ENCODE data around the gene CTNND2. TPM values are rescaled to one million over a fixed set of nuclear protein-coding genes. Genes with fewer than 3 reads are reported as not detected.

The CTNND2 gene
- polyA plus RNA-seq, 1 donor from 2014 or later: 67.0 TPM

DNA sequence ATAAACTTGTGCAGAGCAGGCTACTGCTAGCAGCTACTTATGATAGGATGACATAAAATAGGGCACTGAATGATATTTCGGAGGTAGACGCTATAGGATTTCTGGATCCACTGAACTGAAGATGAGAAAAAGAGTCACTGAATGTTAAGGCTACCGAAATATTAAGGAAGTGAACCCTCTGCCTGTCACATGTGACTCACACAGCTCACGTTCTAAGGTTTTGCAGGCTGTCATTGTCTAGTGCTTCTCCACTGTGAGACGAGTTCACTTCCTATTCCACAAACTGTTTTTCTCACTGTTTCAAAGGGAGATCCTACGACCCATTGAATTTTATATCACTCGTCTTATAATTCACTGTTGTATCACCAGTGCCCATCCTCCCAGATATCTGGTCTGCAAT, 100.8 kb downstream of the CTNND2 start:
- H3K9me3 ChIP-seq (ENCODE audit: low read length): no peaks in the 10 kb centered on the region
- no peaks in the 10 kb centered on the region for H4K20me1 ChIP-seq (ENCODE audit: insufficient read depth)
- TF ChIP-seq POLR2AphosphoS5 (IDR thresholded peaks at IDR 0.05): no peak
- TF ChIP-seq EZH2 (IDR thresholded peaks at IDR 0.05; ENCODE audit: borderline replicate concordance, insufficient read depth, low read length, poor library complexity, severe bottlenecking): no peak
- TF ChIP-seq, protein P1, sequence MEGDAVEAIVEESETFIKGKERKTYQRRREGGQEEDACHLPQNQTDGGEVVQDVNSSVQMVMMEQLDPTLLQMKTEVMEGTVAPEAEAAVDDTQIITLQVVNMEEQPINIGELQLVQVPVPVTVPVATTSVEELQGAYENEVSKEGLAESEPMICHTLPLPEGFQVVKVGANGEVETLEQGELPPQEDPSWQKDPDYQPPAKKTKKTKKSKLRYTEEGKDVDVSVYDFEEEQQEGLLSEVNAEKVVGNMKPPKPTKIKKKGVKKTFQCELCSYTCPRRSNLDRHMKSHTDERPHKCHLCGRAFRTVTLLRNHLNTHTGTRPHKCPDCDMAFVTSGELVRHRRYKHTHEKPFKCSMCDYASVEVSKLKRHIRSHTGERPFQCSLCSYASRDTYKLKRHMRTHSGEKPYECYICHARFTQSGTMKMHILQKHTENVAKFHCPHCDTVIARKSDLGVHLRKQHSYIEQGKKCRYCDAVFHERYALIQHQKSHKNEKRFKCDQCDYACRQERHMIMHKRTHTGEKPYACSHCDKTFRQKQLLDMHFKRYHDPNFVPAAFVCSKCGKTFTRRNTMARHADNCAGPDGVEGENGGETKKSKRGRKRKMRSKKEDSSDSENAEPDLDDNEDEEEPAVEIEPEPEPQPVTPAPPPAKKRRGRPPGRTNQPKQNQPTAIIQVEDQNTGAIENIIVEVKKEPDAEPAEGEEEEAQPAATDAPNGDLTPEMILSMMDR (IDR thresholded peaks at IDR 0.05; ENCODE audit: poor library complexity, severe bottlenecking): no peak
- TF ChIP-seq SMC3 (conservative IDR thresholded peaks at IDR 0.05; ENCODE audit: poor library complexity): no peak
- TF ChIP-seq EP300 (conservative IDR thresholded peaks at IDR 0.05; ENCODE audit: poor library complexity, severe bottlenecking): no peak
- TF ChIP-seq TAF1 (IDR thresholded peaks at IDR 0.05; ENCODE audit: low read depth): no peak
- TF ChIP-seq, protein P2, sequence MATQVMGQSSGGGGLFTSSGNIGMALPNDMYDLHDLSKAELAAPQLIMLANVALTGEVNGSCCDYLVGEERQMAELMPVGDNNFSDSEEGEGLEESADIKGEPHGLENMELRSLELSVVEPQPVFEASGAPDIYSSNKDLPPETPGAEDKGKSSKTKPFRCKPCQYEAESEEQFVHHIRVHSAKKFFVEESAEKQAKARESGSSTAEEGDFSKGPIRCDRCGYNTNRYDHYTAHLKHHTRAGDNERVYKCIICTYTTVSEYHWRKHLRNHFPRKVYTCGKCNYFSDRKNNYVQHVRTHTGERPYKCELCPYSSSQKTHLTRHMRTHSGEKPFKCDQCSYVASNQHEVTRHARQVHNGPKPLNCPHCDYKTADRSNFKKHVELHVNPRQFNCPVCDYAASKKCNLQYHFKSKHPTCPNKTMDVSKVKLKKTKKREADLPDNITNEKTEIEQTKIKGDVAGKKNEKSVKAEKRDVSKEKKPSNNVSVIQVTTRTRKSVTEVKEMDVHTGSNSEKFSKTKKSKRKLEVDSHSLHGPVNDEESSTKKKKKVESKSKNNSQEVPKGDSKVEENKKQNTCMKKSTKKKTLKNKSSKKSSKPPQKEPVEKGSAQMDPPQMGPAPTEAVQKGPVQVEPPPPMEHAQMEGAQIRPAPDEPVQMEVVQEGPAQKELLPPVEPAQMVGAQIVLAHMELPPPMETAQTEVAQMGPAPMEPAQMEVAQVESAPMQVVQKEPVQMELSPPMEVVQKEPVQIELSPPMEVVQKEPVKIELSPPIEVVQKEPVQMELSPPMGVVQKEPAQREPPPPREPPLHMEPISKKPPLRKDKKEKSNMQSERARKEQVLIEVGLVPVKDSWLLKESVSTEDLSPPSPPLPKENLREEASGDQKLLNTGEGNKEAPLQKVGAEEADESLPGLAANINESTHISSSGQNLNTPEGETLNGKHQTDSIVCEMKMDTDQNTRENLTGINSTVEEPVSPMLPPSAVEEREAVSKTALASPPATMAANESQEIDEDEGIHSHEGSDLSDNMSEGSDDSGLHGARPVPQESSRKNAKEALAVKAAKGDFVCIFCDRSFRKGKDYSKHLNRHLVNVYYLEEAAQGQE (IDR thresholded peaks at IDR 0.05; ENCODE audit: borderline replicate concordance): no peak
- no peak for TF ChIP-seq RAD21 (conservative IDR thresholded peaks at IDR 0.05)
- TF ChIP-seq MXI1 (conservative IDR thresholded peaks at IDR 0.05; ENCODE audit: poor library complexity, severe bottlenecking): no peak
- no peaks in the 10 kb centered on the region for H3K36me3 ChIP-seq (ENCODE audit: insufficient read depth, low read length)
- no peak overlapping the region for H3K4me3 ChIP-seq (ENCODE audit: low read length)
- H3K27me3 ChIP-seq (ENCODE audit: insufficient read depth, low read depth, low read length): no peaks in the 10 kb centered on the region
- no peaks in the 10 kb centered on the region for H3K9me2 ChIP-seq (ENCODE audit: insufficient read depth, low read length)
- no peak overlapping the region for H3K4me2 ChIP-seq (ENCODE audit: low read length)
- H2AFZ ChIP-seq (ENCODE audit: low read depth, low read length): no peak overlapping the region
- no peak overlapping the region for H3K27ac ChIP-seq (ENCODE audit: low read length)
- no peak overlapping the region for H3K9ac ChIP-seq (ENCODE audit: low read length)
- peaks cover 16% of the 10 kb centered on the region for H3K79me2 ChIP-seq (replicated peaks; ENCODE audit: insufficient read depth, low read length)
- no peaks in the 10 kb centered on the region for H3F3A ChIP-seq (ENCODE audit: insufficient read depth, low read length, poor library complexity, severe bottlenecking)

DNA sequence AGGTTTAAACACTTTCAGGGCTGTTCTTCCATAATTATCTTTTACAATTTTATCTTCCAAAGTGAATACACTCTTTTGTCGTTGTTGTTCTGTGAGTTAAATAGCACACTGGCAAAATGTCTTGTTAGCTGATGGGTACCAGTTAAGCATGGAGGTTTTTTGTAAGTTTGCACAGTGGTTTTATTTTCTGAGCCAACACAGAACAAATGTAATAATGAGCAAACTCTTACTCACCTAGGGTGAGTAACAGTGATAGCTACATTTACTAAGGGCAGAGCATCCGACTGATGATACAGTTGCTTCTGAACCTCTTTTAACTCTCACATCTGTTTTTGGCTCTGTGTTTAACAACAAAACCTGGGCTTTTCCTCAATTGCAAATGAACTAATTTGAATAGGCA, 103.2 kb downstream of the CTNND2 start:
- Histone ChIP-seq H3K9ac (ENCODE audit: low read length) (no peak overlapping the region), H4K20me1 (ENCODE audit: insufficient read depth) (no peaks in the 10 kb centered on the region)

More for the DNA sequence above, 103.2 kb downstream of the CTNND2 start:
- Histone ChIP-seq H3K4me2 (ENCODE audit: low read length) (no peak overlapping the region), H3K27me3 (ENCODE audit: insufficient read depth, low read depth, low read length) (no peaks in the 10 kb centered on the region), H2AFZ (ENCODE audit: low read depth, low read length) (no peak overlapping the region), H3K79me2 (replicated peaks; ENCODE audit: insufficient read depth, low read length) (peaks cover 14% of the 10 kb centered on the region), H3K4me3 (ENCODE audit: low read length) (no peak overlapping the region), H3F3A (ENCODE audit: insufficient read depth, low read length, poor library complexity, severe bottlenecking) (no peaks in the 10 kb centered on the region), H3K27ac (ENCODE audit: low read length) (no peak overlapping the region), H3K36me3 (ENCODE audit: insufficient read depth, low read length) (no peaks in the 10 kb centered on the region), H3K9me2 (ENCODE audit: insufficient read depth, low read length) (no peaks in the 10 kb centered on the region), H3K9me3 (ENCODE audit: low read length) (no peaks in the 10 kb centered on the region)
- TF ChIP-seq EP300 (conservative IDR thresholded peaks at IDR 0.05; ENCODE audit: poor library complexity, severe bottlenecking) (no peak), EZH2 (IDR thresholded peaks at IDR 0.05; ENCODE audit: borderline replicate concordance, insufficient read depth, low read length, poor library complexity, severe bottlenecking) (no peak), SMC3 (conservative IDR thresholded peaks at IDR 0.05; ENCODE audit: poor library complexity) (no peak), MXI1 (conservative IDR thresholded peaks at IDR 0.05; ENCODE audit: poor library complexity, severe bottlenecking) (no peak), TAF1 (IDR thresholded peaks at IDR 0.05; ENCODE audit: low read depth) (no peak), RAD21 (conservative IDR thresholded peaks at IDR 0.05) (no peak), POLR2AphosphoS5 (IDR thresholded peaks at IDR 0.05) (no peak)
- TF ChIP-seq, protein P2 (IDR thresholded peaks at IDR 0.05; ENCODE audit: borderline replicate concordance): no peak
- TF ChIP-seq, protein P1 (IDR thresholded peaks at IDR 0.05; ENCODE audit: poor library complexity, severe bottlenecking): no peak
